Suprapubic skin (tissue), 4 donors: ENCODE measurements around the gene NSUN3. TPM values are rescaled to one million over a fixed set of nuclear protein-coding genes. Genes with fewer than 3 reads are reported as not detected.

Experiments used
- DNase-seq, 2 donors: peaks; one replicate each; pipeline ENCODE4 v3.0.0-alpha.2; 2019; ENCODE audit warnings: low spot score in 2 of 2
- H3K27ac ChIP-seq: fragments of 200-600 bp; sonication (generic); one replicate; pipeline ENCODE4 v1.5.1; 2019
- H3K27me3 ChIP-seq: fragments of 200-600 bp; sonication (generic); one replicate; pipeline ENCODE4 v1.5.1; 2019
- H3K36me3 ChIP-seq: fragments of 200-600 bp; sonication (generic); one replicate; pipeline ENCODE4 v1.5.1; 2019
- H3K4me1 ChIP-seq: fragments of 200-600 bp; sonication (generic); one replicate; pipeline ENCODE4 v1.5.1; 2019
- H3K4me3 ChIP-seq: fragments of 200-600 bp; sonication (generic); one replicate; pipeline ENCODE4 v1.5.1; 2019; ENCODE audit warnings: mild to moderate bottlenecking
- H3K9me3 ChIP-seq: fragments of 200-600 bp; sonication (generic); one replicate; pipeline ENCODE4 v1.5.1; 2019
- EP300 ChIP-seq: sonication (generic); formaldehyde crosslinking; IDR thresholded peaks from one replicate; pipeline ENCODE4 v1.6.1; 2017; ENCODE audit warnings: antibody characterized with exemption
- POLR2A ChIP-seq, 2 donors: fragments of 450-650 bp; IDR thresholded peaks; one replicate each; pipeline ENCODE4 v1.6.1; 2017; ENCODE audit warnings: antibody characterized with exemption in 2 of 2, mild to moderate bottlenecking in 2 of 2, moderate library complexity in 2 of 2
- POLR2AphosphoS5 ChIP-seq, 3 donors: sonication (generic); formaldehyde crosslinking; IDR thresholded peaks; one replicate each; pipeline ENCODE4 v1.6.1; 2017; ENCODE audit warnings: antibody characterized with exemption in 3 of 3
- WGBS: methylation state at CpG from one replicate; pipeline ENCODE4 v1.1.5; 2018; 5-methylcytosine and 5-hydroxymethylcytosine counted together
- total RNA-seq, 4 donors: library from RNA; depleted of rRNA; stranded (reverse); fragments of >200 nt; gene quantifications; one replicate each; pipeline ENCODE4 v1.1.0, GENCODE V29; 2016
- TF ChIP-seq, protein P1 (sequence below), 2 donors: fragments of 200-600 bp in 1 of 2; fragments of 450-650 bp in 1 of 2; sonication (generic) in 1 of 2; IDR thresholded peaks; one replicate each; pipeline ENCODE4 v1.5.1; 2016 to 2019; ENCODE audit warnings: antibody characterized with exemption in 2 of 2, mild to moderate bottlenecking in 1 of 2, moderate library complexity in 1 of 2

NSUN3 gene
- total RNA-seq, 4 donors from 2014 or later = 6.8 to 18.6 (median 8.9) TPM

- no peak overlapping the region for H3K4me3 ChIP-seq
- no peaks in the 10 kb centered on the region for H3K27me3 ChIP-seq
- TF ChIP-seq POLR2A (IDR thresholded peaks at IDR 0.05) (no peak), EP300 (no peak), POLR2AphosphoS5 (IDR thresholded peaks at IDR 0.05) (no peak)
- TF ChIP-seq, protein P1, sequence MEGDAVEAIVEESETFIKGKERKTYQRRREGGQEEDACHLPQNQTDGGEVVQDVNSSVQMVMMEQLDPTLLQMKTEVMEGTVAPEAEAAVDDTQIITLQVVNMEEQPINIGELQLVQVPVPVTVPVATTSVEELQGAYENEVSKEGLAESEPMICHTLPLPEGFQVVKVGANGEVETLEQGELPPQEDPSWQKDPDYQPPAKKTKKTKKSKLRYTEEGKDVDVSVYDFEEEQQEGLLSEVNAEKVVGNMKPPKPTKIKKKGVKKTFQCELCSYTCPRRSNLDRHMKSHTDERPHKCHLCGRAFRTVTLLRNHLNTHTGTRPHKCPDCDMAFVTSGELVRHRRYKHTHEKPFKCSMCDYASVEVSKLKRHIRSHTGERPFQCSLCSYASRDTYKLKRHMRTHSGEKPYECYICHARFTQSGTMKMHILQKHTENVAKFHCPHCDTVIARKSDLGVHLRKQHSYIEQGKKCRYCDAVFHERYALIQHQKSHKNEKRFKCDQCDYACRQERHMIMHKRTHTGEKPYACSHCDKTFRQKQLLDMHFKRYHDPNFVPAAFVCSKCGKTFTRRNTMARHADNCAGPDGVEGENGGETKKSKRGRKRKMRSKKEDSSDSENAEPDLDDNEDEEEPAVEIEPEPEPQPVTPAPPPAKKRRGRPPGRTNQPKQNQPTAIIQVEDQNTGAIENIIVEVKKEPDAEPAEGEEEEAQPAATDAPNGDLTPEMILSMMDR (IDR thresholded peaks at IDR 0.05) = no peak
- H3K9me3 ChIP-seq = no peaks in the 10 kb centered on the region
- H3K27ac ChIP-seq = no peak overlapping the region
- no peaks in the 10 kb centered on the region for H3K4me1 ChIP-seq
- no peak for DNase-seq
- WGBS = 84% methylated on average over 8 of the region's 8 CpGs
- H3K36me3 ChIP-seq = peaks cover 10% of the 10 kb centered on the region
These were observed 19.6 kb downstream of the NSUN3 start for GRCh38 chr3:94082391-94082937.

GRCh38 chr3:94083261-94083660, 20.4 kb downstream of the NSUN3 start:
- peaks cover 10% of the 10 kb centered on the region for H3K36me3 ChIP-seq
- no peak for DNase-seq
- no peak overlapping the region for H3K27ac ChIP-seq
- no peaks in the 10 kb centered on the region for H3K9me3 ChIP-seq
- no peak for TF ChIP-seq POLR2AphosphoS5 (IDR thresholded peaks at IDR 0.05)
- no peak for TF ChIP-seq EP300
- no peak for TF ChIP-seq POLR2A (IDR thresholded peaks at IDR 0.05)
- TF ChIP-seq, protein P1 (IDR thresholded peaks at IDR 0.05) = no peak
- H3K27me3 ChIP-seq = no peaks in the 10 kb centered on the region
- WGBS = 94% methylated on average over 4 of the region's 4 CpGs
- H3K4me3 ChIP-seq = no peak overlapping the region
- no peaks in the 10 kb centered on the region for H3K4me1 ChIP-seq

GRCh38 chr3:94089126-94089525, 26.3 kb downstream of the NSUN3 start:
- H3K4me3 ChIP-seq = no peak overlapping the region
- WGBS = 93% methylated on average over 1 of the region's 1 CpG
- no peak for DNase-seq
- no peaks in the 10 kb centered on the region for H3K27me3 ChIP-seq
- H3K27ac ChIP-seq = no peak overlapping the region
- peaks cover 10% of the 10 kb centered on the region for H3K36me3 ChIP-seq
- TF ChIP-seq, protein P1 (IDR thresholded peaks at IDR 0.05) = no peak
- TF ChIP-seq POLR2AphosphoS5 (IDR thresholded peaks at IDR 0.05) (no peak), POLR2A (IDR thresholded peaks at IDR 0.05) (no peak)
- H3K9me3 ChIP-seq = no peaks in the 10 kb centered on the region
- no peaks in the 10 kb centered on the region for H3K4me1 ChIP-seq

DNA sequence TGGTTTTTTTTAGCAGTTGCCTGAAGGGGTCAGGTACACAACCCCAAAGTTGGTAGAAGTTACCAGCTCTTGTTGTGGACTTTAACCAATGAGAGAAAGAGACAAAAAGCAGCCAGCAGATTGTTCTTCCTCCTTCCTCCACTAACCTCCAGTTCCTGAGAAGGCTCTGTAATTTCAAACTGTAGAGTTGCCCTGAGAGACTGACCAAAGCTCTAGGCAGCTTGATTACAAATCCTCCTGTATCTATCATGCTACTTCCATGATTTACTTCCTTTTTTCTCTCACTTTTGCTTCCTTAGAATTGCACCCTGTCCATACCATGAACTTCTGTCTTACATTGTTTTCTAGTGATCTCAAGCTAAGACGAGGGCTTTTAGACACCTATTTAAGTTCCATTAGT, 29.2 kb downstream of the NSUN3 start:
- peaks cover 15% of the 10 kb centered on the region for H3K36me3 ChIP-seq

DNA sequence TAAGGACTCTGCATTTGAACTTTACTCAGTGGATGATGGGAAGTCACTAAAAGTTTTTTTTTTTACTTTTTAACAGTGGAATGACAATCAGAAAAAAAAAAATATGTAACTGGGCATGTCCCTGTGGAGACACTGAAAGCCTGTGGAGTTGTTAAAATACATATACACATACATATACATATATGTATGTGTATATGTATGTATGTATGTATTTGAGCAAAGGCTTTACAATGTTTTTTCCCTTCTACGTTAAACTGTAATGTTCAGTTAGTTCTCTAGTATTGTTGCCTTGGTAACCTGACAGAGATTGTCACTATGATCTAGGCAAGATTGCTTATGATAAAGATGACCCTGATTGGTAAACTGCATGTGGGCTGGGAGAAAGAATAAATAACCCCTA, 30.3 kb downstream of the NSUN3 start:
- H3K27me3 ChIP-seq = no peaks in the 10 kb centered on the region
- DNase-seq = no peak
- 82% methylated on average over 1 of the region's 1 CpG for WGBS
- TF ChIP-seq POLR2A (IDR thresholded peaks at IDR 0.05) (no peak), POLR2AphosphoS5 (IDR thresholded peaks at IDR 0.05) (no peak), EP300 (no peak)
- TF ChIP-seq, protein P1 (IDR thresholded peaks at IDR 0.05) = no peak
- H3K4me1 ChIP-seq = no peaks in the 10 kb centered on the region
- no peak overlapping the region for H3K4me3 ChIP-seq
- H3K27ac ChIP-seq = no peak overlapping the region
- H3K36me3 ChIP-seq = peaks cover 23% of the 10 kb centered on the region
- no peaks in the 10 kb centered on the region for H3K9me3 ChIP-seq

More for the DNA sequence above, 29.2 kb downstream of the NSUN3 start:
- 100% methylated on average over 1 of the region's 1 CpG for WGBS
- no peaks in the 10 kb centered on the region for H3K27me3 ChIP-seq
- no peak for TF ChIP-seq POLR2A (IDR thresholded peaks at IDR 0.05)
- TF ChIP-seq EP300 = no peak
- TF ChIP-seq POLR2AphosphoS5 (IDR thresholded peaks at IDR 0.05) = no peak
- TF ChIP-seq, protein P1 (IDR thresholded peaks at IDR 0.05) = no peak
- no peaks in the 10 kb centered on the region for H3K9me3 ChIP-seq
- no peaks in the 10 kb centered on the region for H3K4me1 ChIP-seq
- H3K27ac ChIP-seq = no peak overlapping the region
- H3K4me3 ChIP-seq = no peak overlapping the region
- no peak for DNase-seq
